HK-2 (cell line): ENCODE results near the gene ABCC10.
"Not testable (repeated sequence)": the region's sequence is repeated elsewhere in the genome, so short reads cannot be mapped to it uniquely, and the experiment has no call there.

ENCODE experiments used
- DNase-seq: peaks from one replicate; pipeline ENCODE4 v3.0.0-alpha.2; 2018; ENCODE audit not compliant: unreplicated experiment

The ABCC10 gene, protein sequence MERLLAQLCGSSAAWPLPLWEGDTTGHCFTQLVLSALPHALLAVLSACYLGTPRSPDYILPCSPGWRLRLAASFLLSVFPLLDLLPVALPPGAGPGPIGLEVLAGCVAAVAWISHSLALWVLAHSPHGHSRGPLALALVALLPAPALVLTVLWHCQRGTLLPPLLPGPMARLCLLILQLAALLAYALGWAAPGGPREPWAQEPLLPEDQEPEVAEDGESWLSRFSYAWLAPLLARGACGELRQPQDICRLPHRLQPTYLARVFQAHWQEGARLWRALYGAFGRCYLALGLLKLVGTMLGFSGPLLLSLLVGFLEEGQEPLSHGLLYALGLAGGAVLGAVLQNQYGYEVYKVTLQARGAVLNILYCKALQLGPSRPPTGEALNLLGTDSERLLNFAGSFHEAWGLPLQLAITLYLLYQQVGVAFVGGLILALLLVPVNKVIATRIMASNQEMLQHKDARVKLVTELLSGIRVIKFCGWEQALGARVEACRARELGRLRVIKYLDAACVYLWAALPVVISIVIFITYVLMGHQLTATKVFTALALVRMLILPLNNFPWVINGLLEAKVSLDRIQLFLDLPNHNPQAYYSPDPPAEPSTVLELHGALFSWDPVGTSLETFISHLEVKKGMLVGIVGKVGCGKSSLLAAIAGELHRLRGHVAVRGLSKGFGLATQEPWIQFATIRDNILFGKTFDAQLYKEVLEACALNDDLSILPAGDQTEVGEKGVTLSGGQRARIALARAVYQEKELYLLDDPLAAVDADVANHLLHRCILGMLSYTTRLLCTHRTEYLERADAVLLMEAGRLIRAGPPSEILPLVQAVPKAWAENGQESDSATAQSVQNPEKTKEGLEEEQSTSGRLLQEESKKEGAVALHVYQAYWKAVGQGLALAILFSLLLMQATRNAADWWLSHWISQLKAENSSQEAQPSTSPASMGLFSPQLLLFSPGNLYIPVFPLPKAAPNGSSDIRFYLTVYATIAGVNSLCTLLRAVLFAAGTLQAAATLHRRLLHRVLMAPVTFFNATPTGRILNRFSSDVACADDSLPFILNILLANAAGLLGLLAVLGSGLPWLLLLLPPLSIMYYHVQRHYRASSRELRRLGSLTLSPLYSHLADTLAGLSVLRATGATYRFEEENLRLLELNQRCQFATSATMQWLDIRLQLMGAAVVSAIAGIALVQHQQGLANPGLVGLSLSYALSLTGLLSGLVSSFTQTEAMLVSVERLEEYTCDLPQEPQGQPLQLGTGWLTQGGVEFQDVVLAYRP (N-terminal part only)

DNA sequence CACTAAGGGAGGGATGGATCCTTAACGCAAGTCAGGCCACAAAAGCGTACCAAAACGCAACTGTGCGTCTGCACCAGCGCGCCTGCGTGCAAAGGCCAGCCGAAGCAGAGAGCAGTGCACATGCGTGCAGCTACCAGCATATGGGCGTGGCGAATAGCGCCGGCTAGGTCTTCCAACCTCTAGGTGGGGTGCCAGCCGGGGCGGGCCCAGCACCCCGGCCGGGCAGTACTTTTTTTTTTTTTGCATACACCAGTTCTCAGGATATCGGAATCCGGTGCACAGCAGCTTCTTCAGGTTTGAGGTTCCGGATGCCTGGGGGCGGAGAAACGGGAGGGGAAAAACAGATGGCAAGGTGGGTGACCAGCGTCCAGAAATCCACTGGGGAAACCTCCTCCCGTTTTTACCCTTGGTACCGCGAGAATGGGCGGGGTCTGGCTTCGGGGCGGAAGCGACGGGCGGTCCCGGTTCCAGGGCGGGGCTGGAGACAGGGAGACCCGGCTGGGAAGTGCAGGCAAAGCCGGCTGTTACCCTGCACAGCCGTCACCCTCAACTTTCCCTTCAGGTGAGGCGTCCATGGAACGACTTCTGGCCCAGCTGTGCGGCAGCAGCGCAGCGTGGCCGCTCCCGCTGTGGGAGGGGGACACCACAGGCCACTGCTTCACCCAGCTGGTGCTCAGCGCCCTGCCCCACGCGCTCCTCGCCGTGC lies at the start of gene ABCC10:
ABCC10 (plus strand) TSS at position 136 of the 706 bp plus-strand sequence; CDS start at position 574, 438 bp downstream.
- peak; percentile 93 for DNase-seq

DNA sequence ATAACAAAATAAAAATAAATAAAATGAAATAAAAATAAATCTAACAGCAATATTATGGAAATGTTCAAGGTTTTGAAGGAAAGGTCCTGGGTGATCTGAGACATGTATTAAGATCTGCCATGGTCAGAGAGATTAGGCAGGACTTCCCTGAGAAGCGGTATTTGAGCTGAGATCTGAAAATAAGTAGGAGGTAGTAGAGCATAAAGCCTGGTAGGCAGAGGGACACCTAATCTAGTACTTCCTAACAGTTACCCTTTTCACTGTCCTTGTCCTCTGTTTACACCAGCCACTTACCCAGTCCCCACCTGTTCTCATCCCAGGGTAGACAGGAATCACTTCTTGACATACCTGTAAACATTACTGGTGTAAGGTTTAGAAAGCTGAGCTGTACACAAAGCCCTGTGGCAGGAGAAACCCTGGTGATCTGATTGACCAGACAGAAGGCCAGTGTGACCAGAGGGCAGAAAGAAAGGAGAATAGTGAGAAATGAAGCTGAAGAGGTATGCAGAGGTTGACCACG lies 49.6 kb upstream of the ABCC10 start:
- DNase-seq, result no peak

DNA sequence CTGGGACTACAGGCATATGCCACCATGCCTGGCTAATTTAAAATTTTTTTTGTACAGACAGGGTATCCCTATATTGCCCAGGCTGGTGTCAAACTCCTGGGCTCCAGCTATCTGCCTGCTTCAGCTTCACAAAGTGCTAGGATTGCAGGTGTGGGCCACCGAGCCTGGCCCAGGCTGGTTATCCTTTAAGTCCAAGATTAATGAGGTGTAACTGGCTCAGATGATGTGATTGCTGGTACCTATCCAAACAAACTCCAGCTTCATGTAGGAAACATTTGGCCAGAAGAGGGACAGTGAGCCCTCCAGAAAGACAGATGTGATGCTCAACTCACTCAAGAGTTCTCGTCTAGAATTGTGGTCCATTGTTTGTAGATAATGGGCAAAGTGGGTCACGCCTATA lies 48.7 kb upstream of the ABCC10 start:
- no peak for DNase-seq

DNA sequence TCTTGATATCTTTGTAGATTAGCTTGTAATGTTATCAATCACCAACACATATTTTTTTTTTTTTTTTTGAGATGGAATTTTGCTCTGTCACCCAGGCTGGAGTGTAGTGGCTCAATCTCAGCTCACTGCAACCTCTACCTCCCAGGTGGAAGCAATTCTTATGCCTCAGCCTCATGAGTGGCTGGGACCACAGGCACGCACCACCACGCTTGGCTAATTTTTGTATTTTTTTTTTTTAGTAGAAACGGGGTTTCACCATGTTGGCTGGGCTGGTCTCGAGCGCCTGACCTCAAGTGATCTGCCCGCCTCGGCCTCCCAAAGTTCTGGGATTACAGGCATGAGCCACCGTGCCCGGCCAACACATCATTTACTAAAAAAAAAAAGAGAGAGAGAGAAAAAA lies 46.5 kb upstream of the ABCC10 start:
- peak; percentile 24 for DNase-seq

DNA sequence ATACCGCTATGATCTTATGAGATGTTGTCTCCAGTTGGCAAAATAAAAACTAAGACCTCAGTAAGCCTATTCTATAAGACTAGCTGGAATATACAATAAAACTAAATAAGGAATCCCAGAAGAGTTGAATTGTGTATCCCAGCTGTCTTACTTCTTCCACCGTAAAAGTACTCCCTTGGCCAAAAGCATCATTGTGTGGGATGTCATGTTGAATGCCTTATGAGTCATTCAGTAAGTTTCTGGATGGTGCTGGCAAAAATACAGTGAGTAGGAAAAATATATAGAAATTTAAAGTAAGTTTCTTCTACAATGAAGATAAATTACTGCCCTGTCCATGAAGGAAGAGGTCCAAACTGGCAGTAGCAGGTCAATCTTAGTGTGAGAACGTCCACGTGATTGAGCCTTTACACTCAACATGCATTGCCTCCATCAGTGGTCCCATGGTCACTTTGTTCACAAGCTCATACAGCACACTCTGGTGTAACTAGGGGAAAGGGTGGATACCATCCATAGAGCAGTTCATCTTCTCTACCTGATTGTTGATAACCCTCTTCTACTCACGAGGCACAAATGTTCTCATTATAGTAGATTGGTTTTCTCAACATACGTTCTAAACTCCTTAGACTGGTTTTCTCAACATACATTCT lies 44.2 kb upstream of the ABCC10 start:
- DNase-seq, result no peak

DNA sequence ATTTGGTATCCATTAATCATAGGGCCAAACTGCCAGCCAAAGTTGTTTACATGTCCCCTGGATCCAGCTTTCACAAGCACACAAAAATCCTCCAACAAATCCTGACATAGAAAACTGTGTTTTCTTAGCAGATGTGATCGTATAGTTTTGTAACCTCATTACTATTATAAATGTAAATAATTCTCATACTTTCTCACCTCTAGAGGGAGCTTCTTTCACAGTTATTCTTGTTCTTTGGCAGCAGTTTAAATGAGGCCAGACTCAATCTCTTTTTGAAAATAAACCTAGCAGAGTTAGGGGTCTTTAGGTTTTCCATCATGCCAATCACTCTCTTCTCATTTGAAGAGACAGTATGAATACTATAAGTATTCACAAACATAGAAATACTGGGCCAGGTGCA lies 40.8 kb upstream of the ABCC10 start:
- no peak for DNase-seq

DNA sequence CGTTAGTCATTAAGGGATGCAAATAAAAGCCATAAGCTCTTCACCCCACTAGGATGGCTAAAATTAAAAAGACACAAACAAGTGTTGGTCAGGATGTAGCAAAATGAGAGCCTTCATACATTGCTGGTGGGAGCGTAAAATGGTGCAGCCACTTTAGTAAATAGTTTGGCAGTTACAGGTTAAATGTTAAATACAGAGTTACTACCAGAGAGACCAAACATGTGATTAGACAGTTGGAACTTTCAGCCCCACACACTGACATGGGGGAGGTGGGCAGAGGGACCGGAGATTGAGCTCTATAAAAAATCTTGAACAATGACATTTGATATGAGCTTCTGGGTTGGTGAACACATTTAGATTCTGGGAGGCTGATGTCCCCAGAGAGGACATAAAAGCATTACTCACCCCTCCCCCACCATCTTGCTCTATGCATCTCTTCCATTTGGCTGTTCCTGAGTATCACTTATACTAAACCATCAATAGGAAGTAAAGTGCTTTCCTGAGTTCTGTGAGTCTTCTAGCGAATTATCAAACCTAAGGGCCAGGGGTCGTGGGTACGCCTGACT lies 37.5 kb upstream of the ABCC10 start:
- no peak for DNase-seq

DNA sequence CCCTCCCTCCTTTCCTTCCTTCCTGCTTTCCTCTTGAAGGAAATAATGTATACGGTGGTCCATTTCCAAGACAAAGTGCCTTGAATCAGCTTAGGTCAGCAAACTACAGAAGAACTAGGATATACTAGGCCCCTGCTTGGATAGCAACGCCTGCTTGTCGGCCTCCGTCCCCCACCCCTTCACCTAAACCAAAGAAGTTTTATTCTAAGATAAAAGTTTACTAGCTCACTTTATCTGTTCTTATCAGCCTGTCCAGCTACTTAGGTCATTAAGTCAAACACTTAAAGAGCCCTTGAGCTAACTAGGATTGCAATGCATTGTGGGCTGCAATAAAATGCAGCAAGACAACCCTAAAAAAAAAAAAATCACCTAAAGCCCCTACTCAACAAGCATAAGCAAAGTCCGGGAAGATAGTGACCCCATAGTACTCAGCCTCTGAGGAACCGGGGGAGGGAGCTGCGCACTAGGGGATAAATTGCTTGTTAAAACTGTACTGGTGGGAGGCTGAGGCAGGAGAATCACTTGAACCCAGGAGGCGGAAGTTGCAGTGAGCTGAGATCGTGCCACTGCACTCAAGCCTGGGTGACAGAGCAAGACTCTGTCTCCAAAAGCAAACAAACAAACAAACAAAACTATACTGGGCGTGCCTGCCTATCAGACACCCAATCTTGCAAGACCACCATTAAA lies 36.4 kb upstream of the ABCC10 start:
- DNase-seq, result not testable (repeated sequence)

DNA sequence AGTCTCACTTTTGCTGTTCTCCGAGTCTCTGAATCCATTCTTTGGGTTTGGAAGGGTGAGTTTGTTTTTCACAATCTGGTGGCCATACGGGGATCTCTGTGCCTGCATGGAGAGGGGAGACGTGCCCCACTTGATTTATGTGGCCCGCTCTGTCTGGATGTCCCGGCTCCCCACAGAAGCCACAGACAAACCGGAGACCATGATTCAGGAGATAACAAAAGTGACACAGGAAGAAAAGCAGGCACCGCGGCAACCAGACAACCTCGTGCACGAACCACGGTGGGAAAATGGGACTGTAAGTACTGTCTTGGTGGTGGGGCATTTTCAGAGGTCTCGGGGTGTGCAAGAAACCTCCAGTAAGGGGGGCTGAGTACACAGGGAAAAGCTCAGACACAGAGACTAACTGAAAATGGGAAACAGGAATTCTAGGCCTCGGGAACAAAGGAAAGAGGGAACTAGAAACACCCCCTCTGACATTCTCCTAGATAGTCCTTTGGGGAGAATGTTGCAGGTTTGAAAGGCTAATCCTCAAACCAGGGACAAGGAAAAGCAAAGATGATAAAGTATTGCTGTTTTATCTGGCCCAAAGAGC lies 35.8 kb upstream of the ABCC10 start:
- DNase-seq, result no peak

DNA sequence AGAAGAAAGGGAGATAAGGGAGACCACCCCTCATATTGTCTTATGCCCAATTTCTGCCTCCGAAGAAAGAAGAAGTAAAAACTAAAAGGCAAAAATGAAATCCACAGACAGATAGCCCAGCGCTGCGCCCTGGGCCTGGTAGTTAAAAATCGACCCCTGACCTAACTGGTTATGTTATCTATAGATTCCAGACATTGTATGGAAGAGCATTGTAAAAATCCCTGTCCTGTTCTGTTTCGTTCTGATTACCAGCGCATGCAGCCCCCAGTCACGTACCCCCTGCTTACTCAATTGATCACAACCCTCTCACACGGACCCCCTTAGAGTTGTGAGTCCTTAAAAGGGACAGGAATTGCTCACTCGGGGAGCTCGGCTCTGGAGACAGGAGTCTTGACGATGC lies 34.2 kb upstream of the ABCC10 start:
- DNase-seq, result not testable (repeated sequence)

DNA sequence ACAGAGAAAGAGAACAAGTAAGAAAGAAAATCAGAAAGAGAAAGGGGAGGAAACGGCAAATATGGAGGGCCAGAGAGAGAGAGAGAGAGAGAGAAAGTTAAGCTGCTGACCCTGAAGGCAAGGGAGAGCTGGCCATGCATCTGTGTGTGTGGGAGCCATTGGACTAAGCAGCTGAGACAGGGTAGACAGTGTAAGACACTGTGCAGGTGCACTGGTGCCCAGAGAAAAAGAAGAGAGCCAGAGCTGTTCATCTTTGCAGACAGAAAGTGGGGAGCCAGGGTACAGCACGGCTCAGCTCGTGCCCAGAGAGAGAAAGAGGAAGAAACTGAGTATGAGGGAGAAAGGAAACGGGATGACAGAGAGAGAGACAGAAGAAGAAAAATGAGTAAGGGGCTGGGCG lies 33.7 kb upstream of the ABCC10 start:
- no peak for DNase-seq

DNA sequence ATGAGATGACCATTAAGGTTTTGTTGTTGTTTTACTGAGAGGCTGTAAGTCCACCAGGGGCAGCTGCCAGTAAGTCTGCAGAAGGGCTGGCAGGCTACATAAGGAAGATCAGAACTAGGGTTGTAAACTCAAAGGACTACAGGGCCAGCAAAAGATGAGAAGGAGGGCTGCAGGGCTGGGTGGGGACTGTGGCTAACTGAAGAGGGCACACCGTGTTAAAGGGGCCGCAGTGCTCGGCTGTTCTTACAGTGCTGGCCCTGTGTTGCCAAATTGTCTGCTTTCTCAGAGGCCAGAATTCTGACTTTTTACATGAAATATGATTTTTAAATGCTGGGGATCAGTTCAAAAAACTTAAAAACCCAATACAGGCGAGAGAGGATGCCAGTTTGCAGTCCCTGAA lies 32.4 kb upstream of the ABCC10 start:
- DNase-seq, result no peak

DNA sequence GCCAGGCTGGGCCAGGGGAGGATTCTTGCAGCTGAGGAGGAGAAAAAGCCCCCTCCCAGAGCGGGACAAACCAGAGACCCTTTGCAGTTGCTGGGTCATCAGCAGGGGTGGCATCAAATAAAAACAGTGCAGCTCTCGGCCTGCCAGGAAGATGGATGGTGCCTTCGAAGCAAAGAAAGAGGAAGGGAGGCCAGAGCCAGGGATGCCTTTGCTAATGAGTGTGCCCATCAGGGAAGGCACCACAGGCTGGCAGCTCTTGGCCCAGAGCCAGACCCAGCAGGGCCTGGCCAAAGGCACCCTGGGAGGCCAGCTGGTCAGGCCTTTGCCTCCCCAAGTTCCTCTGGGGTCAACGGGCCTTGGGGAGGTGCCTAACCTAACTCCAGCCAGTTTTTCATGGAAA lies 31.6 kb upstream of the ABCC10 start:
- DNase-seq, result no peak

DNA sequence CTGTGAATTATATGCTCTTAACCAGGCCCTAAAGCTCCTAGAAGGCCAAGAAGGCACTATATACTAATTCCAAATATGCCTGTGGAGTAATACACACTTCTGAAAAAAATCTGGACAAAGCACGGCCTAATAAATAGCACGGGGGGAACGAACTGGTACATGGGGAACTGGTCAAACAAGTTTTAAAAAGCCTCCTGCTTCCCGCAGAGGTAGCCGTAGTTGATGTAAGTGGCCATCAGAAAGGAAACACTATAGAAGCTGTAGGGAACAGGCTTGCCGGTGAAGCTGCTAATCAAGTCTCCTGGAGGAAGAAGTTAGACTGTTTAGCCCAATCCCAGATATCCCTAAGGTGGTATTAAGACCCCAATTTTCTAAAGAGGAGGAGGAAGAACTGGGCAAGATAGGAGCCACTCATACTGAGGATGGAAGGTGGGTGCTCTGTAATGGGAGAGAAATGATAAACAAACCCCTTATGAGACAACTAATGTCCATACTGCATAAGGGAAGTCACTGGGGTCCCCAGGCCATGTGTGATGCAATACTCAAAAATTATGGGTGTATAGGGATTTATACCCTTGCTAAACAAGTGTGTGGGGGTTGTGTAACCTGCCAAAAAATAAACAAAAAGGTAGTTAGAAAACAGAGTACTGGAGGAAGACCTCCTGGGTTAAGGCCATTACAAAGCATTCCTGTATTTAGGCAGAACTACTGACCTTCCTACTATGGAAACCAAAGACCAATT lies 30.8 kb upstream of the ABCC10 start:
- DNase-seq, result no peak

DNA sequence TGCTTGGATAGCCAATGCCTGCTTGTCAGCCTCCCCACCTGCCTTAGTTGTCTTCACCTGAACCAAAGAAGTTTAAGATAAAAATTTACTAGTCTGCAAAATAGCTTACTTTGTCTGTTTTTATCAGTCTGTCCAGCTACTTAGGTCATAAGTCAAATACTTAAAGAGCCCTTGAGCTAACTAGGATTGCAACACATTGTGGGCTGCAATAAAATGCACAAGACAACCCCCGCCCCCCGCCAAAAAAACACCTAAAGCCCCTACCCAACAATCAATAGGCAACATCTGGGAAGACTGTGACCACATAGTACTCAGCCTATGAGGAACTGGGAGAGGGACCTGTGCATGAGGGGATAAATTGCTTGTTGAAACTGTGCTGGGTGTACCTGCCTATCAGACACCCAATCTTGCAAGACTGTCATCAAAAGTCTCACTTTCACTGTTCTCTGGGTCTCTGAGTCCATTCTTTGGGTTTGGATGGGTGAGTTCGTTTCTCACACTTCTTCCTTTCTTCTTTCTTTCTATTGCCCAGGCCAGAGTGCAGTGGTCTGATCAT lies 27.3 kb upstream of the ABCC10 start:
- no peak for DNase-seq

DNA sequence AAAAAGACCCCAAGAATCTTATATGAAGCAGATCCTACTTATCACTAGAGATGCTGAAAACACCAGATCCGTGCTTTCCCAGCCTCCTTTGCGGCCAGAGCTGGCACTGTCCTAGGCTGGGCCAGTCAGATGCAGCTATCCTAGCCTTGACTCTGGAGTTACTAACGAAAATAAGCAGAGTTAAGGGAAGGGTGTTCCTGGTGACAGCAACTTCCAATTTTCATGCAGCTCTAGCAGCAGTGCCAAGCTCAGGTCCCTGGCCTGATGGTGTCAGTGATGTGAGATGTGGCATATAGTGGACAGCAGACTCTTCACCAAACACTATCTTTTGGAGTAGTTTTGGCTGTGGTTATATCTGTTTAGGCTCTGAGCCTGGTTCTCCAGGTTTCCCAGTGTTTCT lies 25.6 kb upstream of the ABCC10 start:
- DNase-seq, result no peak

DNA sequence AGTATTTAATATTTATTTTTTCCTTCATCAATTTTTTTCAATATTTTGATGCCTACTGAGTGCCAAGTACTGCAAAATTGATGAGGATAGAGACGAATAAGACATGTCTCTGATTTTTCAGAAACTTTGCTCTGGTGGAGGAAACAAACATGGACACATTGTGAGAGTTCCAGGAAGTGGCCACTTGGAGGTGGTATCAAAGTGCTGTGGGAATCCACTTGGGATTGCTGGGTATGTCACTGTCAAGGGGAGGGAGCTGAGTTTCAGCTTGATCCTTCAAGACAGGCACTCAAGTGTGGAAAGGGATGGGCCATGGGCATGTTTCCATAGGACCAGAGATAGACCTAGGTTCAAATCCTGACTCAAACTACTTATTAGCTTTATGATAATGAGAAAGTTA lies 24.5 kb upstream of the ABCC10 start:
- DNase-seq, result no peak

DNA sequence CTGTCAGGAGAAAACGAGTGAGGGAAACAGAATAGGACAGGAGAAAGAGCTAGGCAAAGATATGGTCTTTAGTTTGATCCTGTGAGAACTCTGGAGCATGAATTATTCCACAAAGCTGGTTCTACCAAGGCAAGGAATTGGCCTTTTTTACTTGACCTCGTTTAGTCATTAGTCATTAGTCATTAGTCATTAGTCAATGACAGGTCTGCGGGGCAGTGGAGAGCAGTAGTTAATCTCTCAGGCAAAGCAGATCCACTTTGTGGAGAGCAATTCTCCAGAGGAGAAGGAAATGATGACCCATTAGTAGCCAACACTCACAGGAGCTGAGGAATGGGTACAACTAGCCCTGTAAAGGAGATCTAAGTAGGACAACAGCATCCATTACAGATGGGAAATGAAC lies 22.0 kb upstream of the ABCC10 start:
- no peak for DNase-seq
